SU-DHL-6 (cell line): ENCODE results near the gene ZNF174.

Source experiments
- CTCF ChIP-seq: fragments of 200-600 bp; sonication (generic); IDR thresholded peaks from one replicate; pipeline ENCODE4 v1.5.1; 2017; ENCODE audit warnings: antibody characterized with exemption, mild to moderate bottlenecking, low read length, moderate library complexity; ENCODE audit not compliant: insufficient read depth, poor library complexity, severe bottlenecking
- EZH2phosphoT487 ChIP-seq: fragments of 200-600 bp; sonication (generic), shearing (Covaris generic); conservative IDR thresholded peaks from 2 replicates; pipeline ENCODE4 v1.6.1; 2018; ENCODE audit warnings: mild to moderate bottlenecking, antibody characterized with exemption, low read length, moderate library complexity, mixed read lengths

DNA sequence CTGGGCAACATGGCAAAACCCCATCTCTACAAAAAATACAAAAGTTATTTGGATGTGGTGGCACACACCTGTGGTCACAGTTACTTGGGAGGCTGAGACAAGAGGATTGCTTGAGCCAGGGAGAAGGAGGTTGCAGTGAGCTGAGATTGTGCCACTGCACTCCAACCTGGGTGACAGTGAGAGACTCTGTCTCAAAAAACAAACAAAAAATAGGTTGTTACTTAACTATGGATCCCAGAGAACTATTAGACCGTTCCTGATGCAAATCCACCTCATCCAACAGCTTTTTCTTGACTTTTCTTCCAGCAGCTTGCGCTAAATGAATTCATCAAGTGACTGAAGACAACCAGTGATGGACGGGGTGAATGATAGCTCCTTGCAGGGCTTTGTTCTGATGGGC lies 45.4 kb upstream of the ZNF174 start, which contains the start of gene OR2C1:
- TF ChIP-seq CTCF (no peak), EZH2phosphoT487 (no peak)
